GM12872 (cell line): ENCODE measurements around the gene CACTIN.

Source experiments
- CTCF ChIP-seq: IDR thresholded peaks from 3 replicates; pipeline ENCODE4 v1.5.1; 2011; ENCODE audit warnings: low read depth, mild to moderate bottlenecking, low read length, moderate library complexity; ENCODE audit not compliant: insufficient read depth

The CACTIN gene

GRCh38 chr19:3641515-3642269, 15.1 kb upstream of the CACTIN start:
- no peak for TF ChIP-seq CTCF

DNA sequence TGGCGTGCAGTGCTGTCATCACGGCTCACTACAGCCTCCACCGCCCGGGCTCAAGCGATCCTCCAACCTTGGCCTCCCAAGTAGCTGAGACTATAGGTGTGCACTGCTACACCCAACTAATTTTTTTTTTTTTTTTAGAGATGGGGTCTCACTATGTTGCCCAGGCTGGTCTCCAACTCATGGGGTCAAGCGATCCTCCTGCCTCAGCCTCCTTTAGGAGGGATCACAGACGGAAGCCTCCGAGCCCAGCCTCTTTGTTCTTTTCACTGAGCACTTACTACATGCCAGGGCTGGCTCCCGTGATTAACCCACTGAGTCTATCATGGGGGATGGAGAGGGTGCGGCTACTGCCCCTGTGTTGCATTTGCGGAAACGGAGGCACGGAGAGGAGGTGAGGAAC, 12.9 kb upstream of the CACTIN start:
- TF ChIP-seq CTCF = no peak

GRCh38 chr19:3638208-3639193, 11.9 kb upstream of the CACTIN start:
- no peak for TF ChIP-seq CTCF

DNA sequence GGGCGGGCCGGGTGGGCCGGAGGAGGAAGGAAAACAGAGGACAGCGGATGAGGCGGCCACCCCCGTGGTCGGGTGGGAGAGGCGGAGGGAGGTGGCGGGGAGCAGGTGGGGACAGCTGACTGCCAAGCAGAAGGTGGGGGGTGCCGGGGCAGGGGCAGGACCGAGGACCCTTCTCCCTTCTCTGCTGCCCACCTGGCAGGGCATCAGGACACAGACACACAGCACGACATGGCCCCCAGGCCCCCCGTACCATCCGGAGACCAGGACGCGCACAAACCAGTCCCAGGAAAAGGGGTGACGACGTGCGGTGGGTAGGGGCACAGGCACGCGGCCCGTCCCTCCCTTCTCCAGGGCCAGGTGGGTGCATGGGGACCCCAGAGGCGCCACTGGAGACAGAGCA, 11.0 kb upstream of the CACTIN start:
- TF ChIP-seq CTCF = no peak

- TF ChIP-seq CTCF = no peak
Measured at GRCh38 chr19:3636962-3637361, 10.4 kb upstream of the CACTIN start.

DNA sequence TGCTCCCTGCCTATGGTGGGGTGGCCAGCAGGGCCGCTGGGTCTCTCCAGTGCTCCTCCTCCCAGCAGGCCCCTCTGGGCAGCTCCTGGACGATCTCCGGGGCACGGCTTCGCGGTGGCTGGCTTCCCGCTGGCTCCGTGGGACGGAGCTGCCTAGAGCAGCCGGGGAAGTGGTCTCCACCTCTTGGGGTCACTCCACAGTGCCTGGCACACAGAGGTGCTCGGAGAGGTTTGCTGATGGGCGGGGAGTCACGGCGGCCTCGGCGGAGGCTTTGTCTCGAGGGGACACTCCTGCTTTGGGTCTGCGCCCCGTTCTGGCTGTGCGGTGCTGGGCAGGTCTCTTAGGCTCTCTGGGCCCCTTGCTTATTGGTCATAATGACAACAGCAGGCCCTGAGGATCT, 9.9 kb upstream of the CACTIN start:
- no peak for TF ChIP-seq CTCF

GRCh38 chr19:3634496-3635045, 8.0 kb upstream of the CACTIN start:
- TF ChIP-seq CTCF = no peak
